Left renal pelvis (tissue), 4 donors: ENCODE data around the gene SMAD9. TPM values are rescaled to one million over a fixed set of nuclear protein-coding genes. Genes with fewer than 3 reads are reported as not detected.

ENCODE experiments used
- DNase-seq, 4 donors: peaks; one replicate each; pipeline ENCODE4 v3.0.0-alpha.2; 2013; ENCODE audit warnings: low read depth in 4 of 4, low spot score in 3 of 4
- polyA plus RNA-seq, 4 donors: library from polyadenylated mRNA; unstranded; fragments of 120-200 nt; gene quantifications; one replicate each; pipeline ENCODE4 v1.2.1, GENCODE V29; 2013; ENCODE audit not compliant: insufficient read length in 4 of 4

SMAD9 gene
- polyA plus RNA-seq, 4 donors, result 27.3 to 33.7 (median 32.8) TPM

GRCh38 chr13:36870050-36870692 is 49.9 kb downstream of the SMAD9 start:
- DNase-seq, result no peak

GRCh38 chr13:36866232-36866631 is 53.8 kb downstream of the SMAD9 start:
- no peak for DNase-seq

GRCh38 chr13:36865265-36865664 is 54.8 kb downstream of the SMAD9 start:
- DNase-seq, result no peak

GRCh38 chr13:36862722-36863121 is 57.3 kb downstream of the SMAD9 start:
- no peak for DNase-seq

- DNase-seq, result no peak
These were observed 57.9 kb downstream of the SMAD9 start for GRCh38 chr13:36862002-36862685.

- DNase-seq, result no peak
These were observed 60.8 kb downstream of the SMAD9 start for GRCh38 chr13:36859259-36859658.

GRCh38 chr13:36858290-36858689 is 61.7 kb downstream of the SMAD9 start:
- peak in 2 of 4 donors; percentile 16 to 41 for DNase-seq

- DNase-seq, result no peak
These were observed 62.8 kb downstream of the SMAD9 start for GRCh38 chr13:36857253-36857652.

- DNase-seq, result no peak
These were observed 69.1 kb downstream of the SMAD9 start for GRCh38 chr13:36850790-36851438.

GRCh38 chr13:36848199-36848982 is 71.6 kb downstream of the SMAD9 start:
- DNase-seq, result no peak

GRCh38 chr13:36847606-36848005 is 72.4 kb downstream of the SMAD9 start:
- peak in 1 of 4 donors; percentile 12 for DNase-seq

GRCh38 chr13:36841391-36841790 is 78.6 kb downstream of the SMAD9 start:
- DNase-seq, result no peak

GRCh38 chr13:36840718-36841250 is 79.3 kb downstream of the SMAD9 start:
- no peak for DNase-seq

- DNase-seq, result no peak
These were observed 80.1 kb downstream of the SMAD9 start for GRCh38 chr13:36839981-36840380.

- no peak for DNase-seq
These were observed 80.8 kb downstream of the SMAD9 start for GRCh38 chr13:36839281-36839680.

- DNase-seq, result no peak
These were observed 82.5 kb downstream of the SMAD9 start for GRCh38 chr13:36837354-36838092.

GRCh38 chr13:36834299-36834698 is 85.7 kb downstream of the SMAD9 start:
- DNase-seq, result no peak

- DNase-seq, result no peak
These were observed 88.7 kb downstream of the SMAD9 start for GRCh38 chr13:36831291-36831690.

- no peak for DNase-seq
These were observed 90.3 kb downstream of the SMAD9 start for GRCh38 chr13:36829753-36830152.

- DNase-seq, result no peak
These were observed 97.3 kb downstream of the SMAD9 start for GRCh38 chr13:36822785-36823184.
